ENCODE results near the gene TFAP2C. TPM values are rescaled to one million over a fixed set of nuclear protein-coding genes. Genes with fewer than 3 reads are reported as not detected.

Gene TFAP2C
- polyA plus RNA-seq, 1 donor (not counting 4 experiments of a cell fraction or from before 2014, with no cell fraction given), result 11.5 TPM

DNA sequence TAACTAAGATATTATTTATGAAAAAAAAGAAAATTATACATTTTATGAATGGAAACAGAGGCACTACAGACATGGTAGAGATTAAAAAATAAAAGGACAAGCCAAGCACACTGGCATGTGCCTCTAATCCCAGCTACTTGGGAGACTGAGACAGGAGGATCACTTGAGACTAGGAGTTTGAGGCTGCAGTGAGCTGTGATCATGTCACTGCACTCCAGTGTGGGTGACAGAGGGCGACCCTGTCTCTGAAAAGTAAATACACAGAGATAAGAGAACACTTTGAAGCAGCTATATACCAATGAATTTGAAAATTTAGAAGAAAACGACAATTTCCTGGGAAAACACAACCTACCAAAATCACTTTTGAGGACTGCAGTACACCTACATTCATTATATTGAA lies 47.4 kb upstream of the TFAP2C start:
- H3K27me3 ChIP-seq (ENCODE audit: control insufficient read depth, extremely low read depth, insufficient read depth, low read length), result no peaks in the 10 kb centered on the region
- DNase-seq (ENCODE audit: low read depth, low spot score) (no peak), FAIRE-seq (no peak)
- H3K9ac ChIP-seq (ENCODE audit: control insufficient read depth, extremely low read depth, insufficient read depth, low read length), result no peak overlapping the region
- H3K4me3 ChIP-seq (ENCODE audit: control insufficient read depth in 2 of 3, extremely low read depth in 1 of 3, insufficient read depth in 2 of 3, low read depth in 1 of 3, low read length in 3 of 3), result no peak overlapping the region
- H2AFZ ChIP-seq (ENCODE audit: control insufficient read depth, low read length), result no peak overlapping the region
- H3K9me3 ChIP-seq (ENCODE audit: control insufficient read depth, low read depth, low read length), result no peaks in the 10 kb centered on the region
- H3K79me2 ChIP-seq (ENCODE audit: control insufficient read depth, insufficient read depth, low read length), result no peaks in the 10 kb centered on the region
- TF ChIP-seq, protein P1, sequence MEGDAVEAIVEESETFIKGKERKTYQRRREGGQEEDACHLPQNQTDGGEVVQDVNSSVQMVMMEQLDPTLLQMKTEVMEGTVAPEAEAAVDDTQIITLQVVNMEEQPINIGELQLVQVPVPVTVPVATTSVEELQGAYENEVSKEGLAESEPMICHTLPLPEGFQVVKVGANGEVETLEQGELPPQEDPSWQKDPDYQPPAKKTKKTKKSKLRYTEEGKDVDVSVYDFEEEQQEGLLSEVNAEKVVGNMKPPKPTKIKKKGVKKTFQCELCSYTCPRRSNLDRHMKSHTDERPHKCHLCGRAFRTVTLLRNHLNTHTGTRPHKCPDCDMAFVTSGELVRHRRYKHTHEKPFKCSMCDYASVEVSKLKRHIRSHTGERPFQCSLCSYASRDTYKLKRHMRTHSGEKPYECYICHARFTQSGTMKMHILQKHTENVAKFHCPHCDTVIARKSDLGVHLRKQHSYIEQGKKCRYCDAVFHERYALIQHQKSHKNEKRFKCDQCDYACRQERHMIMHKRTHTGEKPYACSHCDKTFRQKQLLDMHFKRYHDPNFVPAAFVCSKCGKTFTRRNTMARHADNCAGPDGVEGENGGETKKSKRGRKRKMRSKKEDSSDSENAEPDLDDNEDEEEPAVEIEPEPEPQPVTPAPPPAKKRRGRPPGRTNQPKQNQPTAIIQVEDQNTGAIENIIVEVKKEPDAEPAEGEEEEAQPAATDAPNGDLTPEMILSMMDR (optimal IDR thresholded peaks at IDR 0.05 in 1 of 3, IDR thresholded peaks at IDR 0.05 in 1 of 3, conservative IDR thresholded peaks at IDR 0.05 in 1 of 3; ENCODE audit: extremely low read depth in 1 of 3, insufficient read depth in 2 of 3, low read length in 3 of 3), result no peak
- no peak for TF ChIP-seq EZH2 (IDR thresholded peaks at IDR 0.05; ENCODE audit: low read length)
- no peaks in the 10 kb centered on the region for H3K4me1 ChIP-seq (ENCODE audit: control insufficient read depth, extremely low read depth, insufficient read depth, low read length)
- H3K4me2 ChIP-seq (ENCODE audit: control insufficient read depth, extremely low read depth, insufficient read depth, low read depth, low read length), result no peak overlapping the region
- H3K9me1 ChIP-seq (ENCODE audit: control insufficient read depth, extremely low read depth, insufficient read depth, low read length), result no peaks in the 10 kb centered on the region
- H3K36me3 ChIP-seq (ENCODE audit: control insufficient read depth in 2 of 2, extremely low read depth in 1 of 2, insufficient read depth in 2 of 2, low read length in 2 of 2), result no peaks in the 10 kb centered on the region
- dilution Hi-C loops (cut with MboI; ENCODE audit: extremely low pct_ligation_motif_present, low sequenced_read_pairs), result no loop called here
- H4K20me1 ChIP-seq (ENCODE audit: control insufficient read depth, extremely low read depth, insufficient read depth, low read length), result no peaks in the 10 kb centered on the region
- H3K27ac ChIP-seq (ENCODE audit: control insufficient read depth, insufficient read depth, low read length), result no peak overlapping the region

DNA sequence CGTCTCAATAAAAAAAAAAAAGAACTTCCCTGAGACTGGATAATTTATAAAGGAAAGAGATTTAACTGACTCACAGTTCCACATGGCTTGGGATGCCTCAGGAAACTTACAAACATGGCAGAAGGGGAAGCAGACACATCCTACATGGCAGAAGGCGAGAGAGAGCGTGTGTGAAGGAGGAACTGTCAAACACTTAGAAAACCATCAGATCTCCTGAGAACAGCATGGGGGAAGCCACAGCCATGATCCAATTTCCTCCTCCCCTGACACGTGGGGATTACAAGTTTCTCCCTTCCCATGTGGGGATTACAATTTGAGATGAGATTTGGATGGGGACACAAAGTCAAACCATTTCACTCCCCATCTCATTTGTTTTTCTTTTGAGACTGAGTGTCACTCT lies 46.6 kb upstream of the TFAP2C start:
- TF ChIP-seq EZH2 (IDR thresholded peaks at IDR 0.05; ENCODE audit: low read length), result no peak
- TF ChIP-seq, protein P1 (optimal IDR thresholded peaks at IDR 0.05 in 1 of 3, IDR thresholded peaks at IDR 0.05 in 1 of 3, conservative IDR thresholded peaks at IDR 0.05 in 1 of 3; ENCODE audit: extremely low read depth in 1 of 3, insufficient read depth in 2 of 3, low read length in 3 of 3), result no peak
- peaks cover 4% of the 10 kb centered on the region for H3K4me1 ChIP-seq (ENCODE audit: control insufficient read depth, extremely low read depth, insufficient read depth, low read length)
- H3K9ac ChIP-seq (ENCODE audit: control insufficient read depth, extremely low read depth, insufficient read depth, low read length), result no peak overlapping the region
- H3K9me3 ChIP-seq (ENCODE audit: control insufficient read depth, low read depth, low read length), result no peaks in the 10 kb centered on the region
- H4K20me1 ChIP-seq (ENCODE audit: control insufficient read depth, extremely low read depth, insufficient read depth, low read length), result no peaks in the 10 kb centered on the region
- H3K9me1 ChIP-seq (ENCODE audit: control insufficient read depth, extremely low read depth, insufficient read depth, low read length), result no peaks in the 10 kb centered on the region
- no peaks in the 10 kb centered on the region for H3K79me2 ChIP-seq (ENCODE audit: control insufficient read depth, insufficient read depth, low read length)
- H3K27ac ChIP-seq (ENCODE audit: control insufficient read depth, insufficient read depth, low read length), result no peak overlapping the region
- FAIRE-seq (no peak), DNase-seq (ENCODE audit: low read depth, low spot score) (no peak)
- no peaks in the 10 kb centered on the region for H3K36me3 ChIP-seq (ENCODE audit: control insufficient read depth in 2 of 2, extremely low read depth in 1 of 2, insufficient read depth in 2 of 2, low read length in 2 of 2)
- H2AFZ ChIP-seq (ENCODE audit: control insufficient read depth, low read length), result no peak overlapping the region
- H3K4me3 ChIP-seq (ENCODE audit: control insufficient read depth in 2 of 3, extremely low read depth in 1 of 3, insufficient read depth in 2 of 3, low read depth in 1 of 3, low read length in 3 of 3), result no peak overlapping the region
- no peaks in the 10 kb centered on the region for H3K27me3 ChIP-seq (ENCODE audit: control insufficient read depth, extremely low read depth, insufficient read depth, low read length)
- H3K4me2 ChIP-seq (ENCODE audit: control insufficient read depth, extremely low read depth, insufficient read depth, low read depth, low read length), result no peak overlapping the region
- dilution Hi-C loops (cut with MboI; ENCODE audit: extremely low pct_ligation_motif_present, low sequenced_read_pairs), result no loop called here

All from keratinocyte (primary cell).